Measurements from ENCODE around the gene OSBPL6. TPM values are rescaled to one million over a fixed set of nuclear protein-coding genes. Genes with fewer than 3 reads are reported as not detected.

OSBPL6 gene
- total and polyA plus RNA-seq, 2 of the 13 experiments (the other 11 are each of a cell fraction or from before 2014, with no cell fraction given), result 0.03 to 0.11 TPM

- TF ChIP-seq, protein P1, sequence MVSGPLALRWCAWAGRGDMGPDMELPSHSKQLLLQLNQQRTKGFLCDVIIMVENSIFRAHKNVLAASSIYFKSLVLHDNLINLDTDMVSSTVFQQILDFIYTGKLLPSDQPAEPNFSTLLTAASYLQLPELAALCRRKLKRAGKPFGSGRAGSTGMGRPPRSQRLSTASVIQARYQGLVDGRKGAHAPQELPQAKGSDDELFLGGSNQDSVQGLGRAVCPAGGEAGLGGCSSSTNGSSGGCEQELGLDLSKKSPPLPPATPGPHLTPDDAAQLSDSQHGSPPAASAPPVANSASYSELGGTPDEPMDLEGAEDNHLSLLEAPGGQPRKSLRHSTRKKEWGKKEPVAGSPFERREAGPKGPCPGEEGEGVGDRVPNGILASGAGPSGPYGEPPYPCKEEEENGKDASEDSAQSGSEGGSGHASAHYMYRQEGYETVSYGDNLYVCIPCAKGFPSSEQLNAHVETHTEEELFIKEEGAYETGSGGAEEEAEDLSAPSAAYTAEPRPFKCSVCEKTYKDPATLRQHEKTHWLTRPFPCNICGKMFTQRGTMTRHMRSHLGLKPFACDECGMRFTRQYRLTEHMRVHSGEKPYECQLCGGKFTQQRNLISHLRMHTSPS (CRISPR knock-in tag; IDR thresholded peaks at IDR 0.05; ENCODE audit: low read depth), result no peak
- no peak for TF ChIP-seq MBNL3 (CRISPR knock-in tag; conservative IDR thresholded peaks at IDR 0.05)
- TF ChIP-seq HNF1B (CRISPR knock-in tag; IDR thresholded peaks at IDR 0.05), result no peak
- TF ChIP-seq, protein P2, sequence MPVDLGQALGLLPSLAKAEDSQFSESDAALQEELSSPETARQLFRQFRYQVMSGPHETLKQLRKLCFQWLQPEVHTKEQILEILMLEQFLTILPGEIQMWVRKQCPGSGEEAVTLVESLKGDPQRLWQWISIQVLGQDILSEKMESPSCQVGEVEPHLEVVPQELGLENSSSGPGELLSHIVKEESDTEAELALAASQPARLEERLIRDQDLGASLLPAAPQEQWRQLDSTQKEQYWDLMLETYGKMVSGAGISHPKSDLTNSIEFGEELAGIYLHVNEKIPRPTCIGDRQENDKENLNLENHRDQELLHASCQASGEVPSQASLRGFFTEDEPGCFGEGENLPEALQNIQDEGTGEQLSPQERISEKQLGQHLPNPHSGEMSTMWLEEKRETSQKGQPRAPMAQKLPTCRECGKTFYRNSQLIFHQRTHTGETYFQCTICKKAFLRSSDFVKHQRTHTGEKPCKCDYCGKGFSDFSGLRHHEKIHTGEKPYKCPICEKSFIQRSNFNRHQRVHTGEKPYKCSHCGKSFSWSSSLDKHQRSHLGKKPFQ (CRISPR knock-in tag; IDR thresholded peaks at IDR 0.05; ENCODE audit: insufficient replicate concordance), result no peak
- TF ChIP-seq, protein P3, sequence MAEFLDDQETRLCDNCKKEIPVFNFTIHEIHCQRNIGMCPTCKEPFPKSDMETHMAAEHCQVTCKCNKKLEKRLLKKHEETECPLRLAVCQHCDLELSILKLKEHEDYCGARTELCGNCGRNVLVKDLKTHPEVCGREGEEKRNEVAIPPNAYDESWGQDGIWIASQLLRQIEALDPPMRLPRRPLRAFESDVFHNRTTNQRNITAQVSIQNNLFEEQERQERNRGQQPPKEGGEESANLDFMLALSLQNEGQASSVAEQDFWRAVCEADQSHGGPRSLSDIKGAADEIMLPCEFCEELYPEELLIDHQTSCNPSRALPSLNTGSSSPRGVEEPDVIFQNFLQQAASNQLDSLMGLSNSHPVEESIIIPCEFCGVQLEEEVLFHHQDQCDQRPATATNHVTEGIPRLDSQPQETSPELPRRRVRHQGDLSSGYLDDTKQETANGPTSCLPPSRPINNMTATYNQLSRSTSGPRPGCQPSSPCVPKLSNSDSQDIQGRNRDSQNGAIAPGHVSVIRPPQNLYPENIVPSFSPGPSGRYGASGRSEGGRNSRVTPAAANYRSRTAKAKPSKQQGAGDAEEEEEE (CRISPR knock-in tag; IDR thresholded peaks at IDR 0.05; ENCODE audit: borderline replicate concordance), result no peak
- no peak for TF ChIP-seq ZFX (CRISPR knock-in tag; IDR thresholded peaks at IDR 0.05; ENCODE audit: low read depth)
- TF ChIP-seq DMTF1 (CRISPR knock-in tag; IDR thresholded peaks at IDR 0.05), result no peak
- TF ChIP-seq, protein P4, sequence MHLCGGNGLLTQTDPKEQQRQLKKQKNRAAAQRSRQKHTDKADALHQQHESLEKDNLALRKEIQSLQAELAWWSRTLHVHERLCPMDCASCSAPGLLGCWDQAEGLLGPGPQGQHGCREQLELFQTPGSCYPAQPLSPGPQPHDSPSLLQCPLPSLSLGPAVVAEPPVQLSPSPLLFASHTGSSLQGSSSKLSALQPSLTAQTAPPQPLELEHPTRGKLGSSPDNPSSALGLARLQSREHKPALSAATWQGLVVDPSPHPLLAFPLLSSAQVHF (CRISPR knock-in tag; IDR thresholded peaks at IDR 0.05), result no peak
- no peak for TF ChIP-seq ZNF256 (CRISPR knock-in tag; conservative IDR thresholded peaks at IDR 0.05)
Observed at GRCh38 chr2:178374865-178375264, 180.6 kb downstream of the OSBPL6 start (continued).
